Epithelial cell of proximal tubule (primary cell): ENCODE results near the gene CWC27. TPM values are rescaled to one million over a fixed set of nuclear protein-coding genes. Genes with fewer than 3 reads are reported as not detected.
"Not testable (repeated sequence)": the region's sequence is repeated elsewhere in the genome, so short reads cannot be mapped to it uniquely, and the experiment has no call there.

Experiments used
- DNase-seq: peaks from one replicate; pipeline ENCODE4 v3.0.0-alpha.2; 2011; ENCODE audit warnings: low read depth
- H3K4me3 ChIP-seq: 2 replicates; pipeline ENCODE4 v1.5.1; 2011; ENCODE audit warnings: low read depth, mild to moderate bottlenecking, low read length
- total RNA-seq: library from RNA; depleted of rRNA; stranded (reverse); fragments of >200 nt; gene quantifications from 2 replicates; pipeline ENCODE4 v1.2.3, GENCODE V29; 2015
- TF ChIP-seq, protein P1 (sequence below): conservative IDR thresholded peaks from 2 replicates; pipeline ENCODE4 v1.5.1; 2012; ENCODE audit warnings: low read depth, mild to moderate bottlenecking, low read length

Gene CWC27
- total RNA-seq, 1 donor from 2014 or later: 17.6 TPM

DNA sequence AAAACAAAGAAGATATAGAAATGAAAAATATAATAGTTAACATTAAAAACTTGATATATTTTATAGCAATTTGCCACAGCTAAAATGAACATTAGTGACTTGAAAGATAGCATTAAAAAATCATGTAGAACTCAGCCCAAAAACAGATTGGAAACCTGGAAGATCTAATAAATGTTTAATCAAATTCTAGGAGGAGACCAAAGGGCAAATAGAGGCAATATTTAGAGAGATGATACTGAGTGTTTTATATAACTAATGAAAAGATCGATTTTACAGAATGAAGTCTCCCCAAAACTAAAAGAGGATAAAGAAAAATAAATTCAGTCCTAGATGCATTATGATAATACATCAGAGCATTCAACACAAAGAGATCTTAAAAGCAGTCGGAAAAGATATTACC lies 127.0 kb downstream of the CWC27 start:
- DNase-seq: no peak
- H3K4me3 ChIP-seq: no peak overlapping the region
- TF ChIP-seq, protein P1, sequence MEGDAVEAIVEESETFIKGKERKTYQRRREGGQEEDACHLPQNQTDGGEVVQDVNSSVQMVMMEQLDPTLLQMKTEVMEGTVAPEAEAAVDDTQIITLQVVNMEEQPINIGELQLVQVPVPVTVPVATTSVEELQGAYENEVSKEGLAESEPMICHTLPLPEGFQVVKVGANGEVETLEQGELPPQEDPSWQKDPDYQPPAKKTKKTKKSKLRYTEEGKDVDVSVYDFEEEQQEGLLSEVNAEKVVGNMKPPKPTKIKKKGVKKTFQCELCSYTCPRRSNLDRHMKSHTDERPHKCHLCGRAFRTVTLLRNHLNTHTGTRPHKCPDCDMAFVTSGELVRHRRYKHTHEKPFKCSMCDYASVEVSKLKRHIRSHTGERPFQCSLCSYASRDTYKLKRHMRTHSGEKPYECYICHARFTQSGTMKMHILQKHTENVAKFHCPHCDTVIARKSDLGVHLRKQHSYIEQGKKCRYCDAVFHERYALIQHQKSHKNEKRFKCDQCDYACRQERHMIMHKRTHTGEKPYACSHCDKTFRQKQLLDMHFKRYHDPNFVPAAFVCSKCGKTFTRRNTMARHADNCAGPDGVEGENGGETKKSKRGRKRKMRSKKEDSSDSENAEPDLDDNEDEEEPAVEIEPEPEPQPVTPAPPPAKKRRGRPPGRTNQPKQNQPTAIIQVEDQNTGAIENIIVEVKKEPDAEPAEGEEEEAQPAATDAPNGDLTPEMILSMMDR: no peak

DNA sequence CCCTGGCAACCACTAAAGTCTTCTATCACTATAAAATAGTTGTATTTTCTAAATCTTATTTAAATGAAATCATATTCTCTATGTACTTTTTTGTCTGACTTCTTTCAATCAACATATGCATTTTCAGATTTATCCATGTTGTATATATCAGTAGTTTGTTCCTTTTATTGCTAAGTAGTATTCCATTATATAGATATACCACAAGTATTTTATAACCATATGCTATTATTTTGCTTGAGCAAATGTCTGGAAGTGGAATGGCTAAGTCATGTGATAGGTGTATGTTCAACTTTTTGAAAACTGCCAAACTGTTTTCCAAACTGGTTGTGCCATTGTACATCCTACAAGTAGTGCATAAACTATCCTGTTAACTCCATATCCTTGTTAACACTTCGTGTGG lies 131.1 kb downstream of the CWC27 start:
- no peak overlapping the region for H3K4me3 ChIP-seq
- TF ChIP-seq, protein P1: no peak
- DNase-seq: no peak

DNA sequence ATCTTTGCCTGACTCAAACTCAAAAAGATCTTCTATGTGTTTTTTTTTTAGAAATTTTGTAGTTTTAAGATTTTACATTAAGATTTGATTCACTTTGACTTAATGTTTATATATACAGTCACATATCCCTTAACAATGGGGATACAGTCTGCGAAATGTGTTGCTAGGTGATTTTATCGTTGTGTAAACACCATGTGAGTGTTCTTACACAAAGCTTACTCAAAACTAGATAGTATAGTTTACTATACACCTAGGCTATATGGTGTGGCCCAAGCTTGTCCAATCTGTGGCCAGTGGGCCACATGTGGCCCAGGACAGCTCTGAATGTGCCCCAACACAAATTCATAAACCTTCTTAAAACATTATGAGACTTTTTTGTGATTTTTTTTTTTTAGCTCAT lies 131.9 kb downstream of the CWC27 start:
- TF ChIP-seq, protein P1: no peak
- no peak for DNase-seq

DNA sequence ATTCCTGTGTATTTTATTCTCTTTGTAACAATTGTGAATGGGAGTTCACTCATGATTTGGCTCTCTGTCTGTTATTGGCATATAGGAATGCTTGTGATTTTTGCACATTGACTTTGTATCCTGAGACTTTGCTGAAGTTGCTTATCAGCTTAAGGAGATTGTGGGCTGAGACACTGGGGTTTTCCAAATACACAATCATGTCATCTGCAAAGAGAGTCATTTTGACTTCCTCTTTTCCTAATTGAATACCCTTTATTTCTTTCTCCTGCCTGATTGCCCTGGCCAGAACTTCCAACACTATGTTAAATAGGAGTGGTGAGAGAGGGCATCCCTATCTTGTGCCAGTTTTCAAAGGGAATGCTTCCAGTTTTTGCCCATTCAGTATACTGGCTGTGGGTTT lies 138.7 kb downstream of the CWC27 start:
- not testable (repeated sequence) for DNase-seq, H3K4me3 ChIP-seq

More for the DNA sequence above, 131.9 kb downstream of the CWC27 start:
- H3K4me3 ChIP-seq: no peak overlapping the region

DNA sequence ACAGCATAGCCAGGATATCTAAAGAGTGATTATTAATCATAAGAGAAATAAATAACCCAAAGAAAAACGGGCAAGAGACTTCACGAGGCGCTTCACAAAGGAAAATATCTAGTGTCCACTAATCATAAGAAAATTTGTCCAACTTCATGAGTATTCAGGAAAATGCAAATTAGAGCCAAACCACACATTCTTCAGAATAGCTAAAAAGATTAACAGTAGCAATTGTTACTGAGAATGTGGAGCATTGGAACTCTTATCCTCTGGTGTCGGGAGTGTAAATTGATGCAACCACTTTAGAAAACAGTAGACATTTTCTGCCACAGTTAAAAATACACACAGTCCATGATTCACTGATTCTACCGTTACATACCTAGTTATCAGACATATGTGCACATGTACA lies 145.7 kb downstream of the CWC27 start:
- no peak for DNase-seq
- TF ChIP-seq, protein P1: no peak
- no peak overlapping the region for H3K4me3 ChIP-seq

DNA sequence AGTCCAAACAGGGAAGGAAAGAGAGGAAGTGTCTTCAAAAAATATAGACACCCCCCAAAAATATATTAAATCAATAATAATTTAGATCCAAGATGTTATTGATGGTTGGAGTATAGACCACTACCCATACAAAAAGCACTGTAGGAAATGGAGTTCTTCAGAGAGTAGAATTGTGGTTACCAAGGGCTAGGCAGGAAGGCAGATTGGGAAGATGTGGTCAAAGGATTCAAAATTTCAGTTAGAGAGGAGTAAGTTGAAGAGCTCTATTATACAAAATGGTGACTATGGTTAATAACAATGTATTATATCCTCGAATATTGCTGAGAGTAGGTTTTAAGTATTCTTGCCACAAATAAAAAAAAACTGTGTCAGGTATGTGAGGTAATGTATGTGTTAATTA lies 149.4 kb downstream of the CWC27 start:
- no peak overlapping the region for H3K4me3 ChIP-seq
- DNase-seq: no peak
- TF ChIP-seq, protein P1: no peak

DNA sequence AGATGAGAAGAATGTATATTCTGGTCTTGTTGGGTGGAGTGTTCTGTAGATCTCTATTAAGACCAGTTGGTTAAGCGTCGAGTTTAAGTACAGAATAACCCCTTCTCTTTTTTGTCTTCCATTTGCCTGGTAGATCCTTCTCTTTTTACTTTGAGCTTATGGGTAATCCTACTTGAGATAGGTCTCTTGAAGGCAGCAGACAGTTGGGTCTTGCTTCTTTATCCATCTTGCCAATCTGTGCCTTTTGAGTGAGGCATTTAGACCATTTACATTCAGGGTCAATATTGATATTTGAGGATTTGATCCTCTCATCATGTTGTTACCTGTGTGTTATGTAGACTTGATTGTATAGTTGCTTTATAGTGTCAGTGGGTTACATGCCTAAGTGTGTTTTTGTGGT lies 152.7 kb downstream of the CWC27 start:
- TF ChIP-seq, protein P1: no peak
- no peak for DNase-seq
- H3K4me3 ChIP-seq: no peak overlapping the region

DNA sequence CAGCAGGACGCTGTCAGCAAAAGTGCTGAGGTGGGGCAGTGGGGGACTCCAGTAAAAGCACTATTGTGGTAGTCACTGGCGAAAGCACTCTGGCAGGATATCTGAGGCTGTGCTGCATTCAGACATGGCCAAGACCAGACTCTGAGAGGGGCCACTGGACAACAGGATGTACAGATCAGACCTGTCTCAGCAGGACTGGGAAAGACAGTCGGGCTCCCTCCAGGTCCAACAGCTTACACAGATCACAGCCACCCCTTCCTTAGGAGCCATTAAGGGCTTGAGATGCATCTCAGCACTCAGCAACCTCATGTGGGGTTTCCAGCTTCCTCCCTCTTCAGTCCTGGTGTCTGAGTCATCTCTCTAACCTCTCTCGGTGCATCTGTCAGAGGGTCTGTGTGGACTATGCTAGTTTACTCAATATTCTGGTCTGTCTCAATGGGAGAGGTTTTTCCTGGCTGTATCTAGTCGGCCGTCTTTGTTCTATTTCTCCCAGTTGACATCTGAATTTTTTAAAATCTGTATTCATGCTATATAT lies 154.5 kb downstream of the CWC27 start:
- no peak for DNase-seq
- TF ChIP-seq, protein P1: no peak
- H3K4me3 ChIP-seq: no peak overlapping the region
